SK-N-MC (cell line): ENCODE results near the gene FOXA1.

Experiments
- DNase-seq: peaks from one replicate; pipeline ENCODE4 v3.0.0-alpha.2; 2011; ENCODE audit warnings: low read depth, low spot score
- H3K27ac ChIP-seq: fragments of 200-600 bp; sonication (generic); 2 replicates; pipeline ENCODE4 v1.5.1; 2016; ENCODE audit warnings: mixed run types
- H3K36me3 ChIP-seq: fragments of 200-600 bp; sonication (generic); 2 replicates; pipeline ENCODE4 v1.6.1; 2017; ENCODE audit warnings: antibody characterized with exemption, low read length, mixed read lengths; ENCODE audit not compliant: insufficient read depth
- H3K4me3 ChIP-seq: fragments of 200-600 bp; sonication (generic); 2 replicates; pipeline ENCODE4 v1.5.1; 2016
- H3K9ac ChIP-seq: fragments of 200-600 bp; sonication (generic); 2 replicates; pipeline ENCODE4 v1.8.0; 2017; ENCODE audit warnings: mixed run types, mixed read lengths; ENCODE audit not compliant: insufficient read length
- H3K9me3 ChIP-seq: fragments of 200-600 bp; sonication (generic); 2 replicates; pipeline ENCODE4 v1.6.1; 2017; ENCODE audit warnings: low read depth, mild to moderate bottlenecking, antibody characterized with exemption, low read length, moderate library complexity, mixed read lengths
- EZH2 ChIP-seq: fragments of 200-600 bp; sonication (generic); IDR thresholded peaks from one replicate; pipeline ENCODE4 v1.6.1; 2017; ENCODE audit warnings: antibody characterized with exemption
- FOXP2 ChIP-seq: optimal IDR thresholded peaks from 2 replicates; pipeline ENCODE3; 2011; ENCODE audit warnings: mild to moderate bottlenecking, moderate library complexity; ENCODE audit not compliant: insufficient read depth; ENCODE audit errors: extremely low read length, control extremely low read depth
- POLR2AphosphoS5 ChIP-seq: IDR thresholded peaks from 2 replicates; pipeline ENCODE4 v1.6.1; 2012; ENCODE audit warnings: mild to moderate bottlenecking, low read depth, low read length, borderline replicate concordance

Gene FOXA1

DNA sequence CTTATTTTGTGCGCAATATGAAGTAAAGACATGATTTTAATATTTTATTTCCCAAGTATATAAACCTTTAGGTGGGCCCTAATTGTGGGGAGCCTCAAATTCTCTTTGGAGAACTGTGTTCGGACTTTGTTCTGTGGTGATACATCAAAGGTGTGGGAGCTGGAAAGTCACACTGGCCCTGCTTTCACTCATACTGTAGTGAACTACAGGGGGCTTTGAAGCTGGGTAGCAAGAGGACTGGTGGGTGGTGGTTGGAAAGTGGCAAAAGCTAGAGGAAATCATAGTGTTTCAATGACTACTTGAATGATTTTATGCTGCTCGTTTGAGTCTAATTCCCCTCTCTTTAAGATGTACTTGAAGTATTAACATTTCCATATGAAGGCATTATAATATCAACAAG is 13.6 kb upstream of the FOXA1 start:
- Histone ChIP-seq H3K4me3 (no peak overlapping the region), H3K9me3 (no peaks in the 10 kb centered on the region), H3K36me3 (no peaks in the 10 kb centered on the region), H3K27ac (no peak overlapping the region), H3K9ac (no peak overlapping the region)
- no peak for TF ChIP-seq EZH2
- TF ChIP-seq POLR2AphosphoS5 = no peak
- TF ChIP-seq FOXP2 = no peak
- DNase-seq = no peak

DNA sequence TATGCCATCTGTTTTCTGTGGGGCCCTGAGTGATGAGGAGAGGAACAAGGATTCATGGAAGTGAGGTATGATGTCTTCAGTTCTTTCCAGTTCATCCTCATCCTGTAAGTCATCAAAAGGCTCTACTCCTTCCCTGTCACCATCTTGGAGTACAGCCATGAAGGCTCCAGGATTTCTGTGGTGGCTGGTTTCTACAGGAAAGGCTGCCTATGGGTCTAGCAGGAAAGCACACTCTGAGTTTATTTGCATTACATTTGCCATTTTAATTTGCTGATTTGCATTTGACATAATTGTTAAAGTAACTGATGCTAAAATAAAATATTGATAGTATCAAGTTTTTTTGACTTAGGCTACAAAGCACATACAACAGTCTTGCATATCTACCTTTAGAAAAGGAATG is 11.6 kb upstream of the FOXA1 start:
- Histone ChIP-seq H3K9ac (no peak overlapping the region), H3K36me3 (no peaks in the 10 kb centered on the region), H3K9me3 (no peaks in the 10 kb centered on the region), H3K4me3 (no peak overlapping the region), H3K27ac (no peak overlapping the region)
- no peak for DNase-seq
- TF ChIP-seq POLR2AphosphoS5 (no peak), FOXP2 (no peak)

DNA sequence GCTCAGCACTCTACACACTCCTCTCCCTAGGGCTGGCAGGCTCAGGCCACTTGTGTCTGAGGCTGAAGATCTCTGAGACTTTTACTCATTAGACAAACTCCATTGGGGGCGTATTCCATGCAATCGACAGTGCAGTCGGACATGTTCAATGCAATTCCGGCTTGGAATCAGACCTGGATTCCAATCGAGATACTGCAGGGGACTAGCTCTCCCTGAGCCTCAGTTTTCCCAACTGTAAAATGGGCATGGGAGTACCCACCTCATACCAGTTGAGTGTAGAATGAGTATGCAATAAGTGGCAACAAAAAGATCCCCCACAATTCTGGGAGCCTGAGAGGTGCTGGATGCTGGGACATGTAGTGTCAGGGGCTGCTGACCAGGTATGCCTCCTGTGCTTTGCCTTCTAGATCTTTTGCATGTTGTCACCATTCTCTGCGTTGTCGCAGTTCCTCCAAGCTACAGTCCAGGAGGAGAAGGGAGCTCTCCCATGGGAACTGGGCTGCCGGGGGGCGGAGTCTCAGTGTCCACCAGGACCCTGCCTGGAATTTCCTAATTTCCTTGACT is 8.7 kb upstream of the FOXA1 start:
- TF ChIP-seq POLR2AphosphoS5 (no peak), FOXP2 (no peak), EZH2 (no peak)
- Histone ChIP-seq H3K27ac (no peak overlapping the region), H3K4me3 (no peak overlapping the region), H3K9me3 (no peaks in the 10 kb centered on the region), H3K36me3 (no peaks in the 10 kb centered on the region), H3K9ac (no peak overlapping the region)
- no peak for DNase-seq

DNA sequence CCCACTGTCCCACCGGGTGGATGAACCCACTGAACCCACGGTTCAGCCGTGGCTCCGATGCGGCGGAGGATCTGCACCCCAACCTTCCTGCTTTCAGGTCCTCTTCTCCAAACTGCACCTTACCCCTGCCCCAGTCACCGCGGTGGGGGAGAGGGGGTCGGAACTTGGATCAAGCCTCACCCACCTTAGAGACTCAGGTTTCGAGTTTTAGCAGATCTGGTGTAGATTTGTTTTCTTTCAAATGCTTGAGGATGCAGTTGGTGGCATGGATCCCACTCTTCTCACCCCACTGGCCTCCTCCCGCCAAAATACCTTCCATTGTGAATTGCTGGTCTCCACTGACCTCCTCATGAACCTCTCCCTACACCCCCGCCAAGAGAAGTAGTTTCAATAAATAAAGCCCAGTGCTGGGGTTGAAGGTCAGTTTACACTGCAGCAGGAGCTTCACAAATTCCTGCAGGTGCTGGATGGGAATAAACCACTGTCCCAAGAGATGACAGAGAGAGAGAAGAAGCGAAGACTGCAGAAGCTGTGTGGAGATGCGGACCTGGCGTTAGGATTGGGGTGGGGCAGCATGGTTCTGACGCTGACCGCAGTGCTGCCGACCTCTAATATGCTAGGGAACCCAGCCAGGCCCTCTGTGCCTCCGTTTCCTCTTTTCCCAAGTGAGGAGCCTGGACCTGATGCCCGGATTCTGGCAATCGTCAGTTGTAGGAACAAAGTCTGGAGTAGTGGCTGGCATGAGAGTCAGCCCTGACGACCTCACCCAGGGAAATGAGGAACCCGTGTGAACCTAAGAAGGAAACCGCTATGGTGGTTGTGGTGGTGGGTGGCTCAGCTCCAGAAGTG is 7.8 kb upstream of the FOXA1 start:
- no peak for DNase-seq

DNA sequence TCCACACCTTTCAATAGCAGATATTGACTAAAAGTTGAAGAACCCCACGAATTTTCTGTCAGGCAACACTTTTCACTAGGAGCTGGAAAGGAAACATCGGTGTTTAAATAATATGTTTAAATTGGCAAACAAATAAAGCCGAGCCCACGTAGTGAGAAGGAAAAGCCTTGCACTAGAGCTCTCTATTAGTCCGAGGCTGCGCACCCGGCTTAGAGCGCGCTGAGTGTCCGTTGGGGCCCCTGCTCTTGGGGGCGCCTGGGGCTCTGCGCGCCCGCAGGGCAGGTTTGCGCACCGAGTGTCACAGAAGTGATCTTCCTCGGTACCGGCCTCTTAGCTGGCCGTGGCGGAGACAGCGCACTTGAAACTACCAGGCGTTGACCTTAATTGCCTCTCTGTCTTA is 6.8 kb upstream of the FOXA1 start:
- Histone ChIP-seq H3K27ac (no peak overlapping the region), H3K36me3 (no peaks in the 10 kb centered on the region), H3K4me3 (no peak overlapping the region), H3K9me3 (no peaks in the 10 kb centered on the region), H3K9ac (no peak overlapping the region)
- DNase-seq = no peak
- TF ChIP-seq EZH2 (no peak), POLR2AphosphoS5 (no peak), FOXP2 (no peak)

More for the DNA sequence above, 7.8 kb upstream of the FOXA1 start:
- TF ChIP-seq FOXP2 (no peak), EZH2 (no peak), POLR2AphosphoS5 (no peak)
- no peak overlapping the region for H3K4me3 ChIP-seq
- H3K9ac ChIP-seq = no peak overlapping the region
- no peak overlapping the region for H3K27ac ChIP-seq
- no peaks in the 10 kb centered on the region for H3K9me3 ChIP-seq
- H3K36me3 ChIP-seq = no peaks in the 10 kb centered on the region

DNA sequence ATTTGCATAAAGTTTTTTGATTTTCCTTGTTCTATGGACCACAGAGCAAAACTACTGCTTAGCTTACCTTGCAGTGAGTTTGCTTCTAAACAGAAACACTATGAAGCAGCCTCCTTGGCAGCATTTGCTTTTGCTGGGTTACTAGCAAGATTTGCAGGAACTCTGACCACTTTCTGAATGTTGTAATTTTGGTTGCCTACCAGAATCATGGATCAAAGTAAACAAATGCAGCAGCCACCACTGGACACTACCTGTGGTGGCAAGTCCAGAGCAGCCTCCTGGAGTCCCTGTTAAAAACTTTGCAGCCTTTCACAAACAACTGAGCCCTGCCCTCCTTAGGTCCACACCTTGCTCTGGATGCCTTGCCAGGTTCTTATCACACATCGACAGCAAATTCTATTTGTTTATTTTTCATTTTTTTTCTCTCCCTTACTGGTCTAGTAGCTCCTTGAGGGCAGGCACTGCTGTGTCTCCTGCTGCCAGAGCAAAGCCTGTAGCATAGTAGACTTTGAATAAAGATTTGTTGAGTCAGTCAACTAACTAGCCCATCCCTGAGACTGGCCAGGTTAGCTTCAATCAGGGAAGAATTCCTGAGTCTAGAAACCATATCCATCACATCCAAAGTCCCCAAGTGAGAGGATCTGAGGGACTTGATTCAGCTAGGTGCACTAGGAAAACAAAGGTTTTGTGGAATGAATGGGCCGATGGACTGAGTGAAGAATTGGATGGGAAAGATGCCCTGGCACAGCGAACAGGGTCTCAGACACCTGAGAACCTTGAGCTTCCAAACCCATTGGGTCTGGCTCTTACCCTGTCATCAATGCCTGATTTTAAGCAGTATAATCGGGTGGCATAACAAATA is 6.1 kb upstream of the FOXA1 start:
- Histone ChIP-seq H3K36me3 (no peaks in the 10 kb centered on the region), H3K9ac (no peak overlapping the region), H3K9me3 (no peaks in the 10 kb centered on the region), H3K27ac (no peak overlapping the region), H3K4me3 (no peak overlapping the region; the same call in 1 of the 2 replicates)
- TF ChIP-seq FOXP2 (no peak), POLR2AphosphoS5 (no peak), EZH2 (no peak)
- no peak for DNase-seq

DNA sequence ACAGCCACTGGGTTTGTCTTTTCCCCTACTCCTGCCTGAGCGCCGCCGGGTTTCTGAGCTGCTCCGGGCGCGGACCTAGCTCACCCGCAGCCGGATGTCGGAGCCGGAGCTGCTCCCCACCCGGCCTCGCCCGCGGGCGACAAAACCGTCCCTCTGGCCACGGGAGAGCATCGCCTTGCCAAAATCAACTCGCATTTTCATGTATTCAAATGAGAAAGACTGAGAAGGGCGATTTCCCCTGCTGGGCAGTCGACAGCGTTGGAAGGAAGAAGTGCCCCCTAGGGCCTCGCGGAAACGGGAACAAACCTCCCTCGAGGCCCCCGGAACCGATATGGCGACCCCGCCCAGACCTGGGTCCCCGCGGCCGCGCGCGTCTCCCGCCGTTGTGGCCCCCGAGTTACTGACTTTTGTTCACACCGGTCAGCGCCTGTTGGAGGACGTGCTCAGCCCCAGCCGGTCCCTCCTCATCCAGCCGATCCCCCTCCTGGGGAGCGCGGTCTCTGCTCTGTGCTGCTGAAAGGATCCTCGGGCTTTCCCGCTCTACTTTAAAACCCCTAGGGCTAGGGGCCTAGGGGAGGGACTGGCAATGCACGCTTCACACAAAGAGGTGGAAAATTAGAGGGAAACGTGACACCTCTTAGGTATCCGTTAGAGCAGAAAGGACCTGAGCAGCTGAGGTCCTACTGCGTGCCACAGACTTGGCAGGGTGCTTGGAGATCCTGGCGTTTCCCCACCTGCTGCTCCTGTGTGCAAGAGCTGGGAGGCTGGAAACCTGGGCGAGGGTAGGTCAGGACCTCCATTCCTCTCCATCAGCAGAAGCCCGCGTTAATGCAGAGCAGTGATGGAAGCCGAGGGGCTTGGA is 4.7 kb upstream of the FOXA1 start:
- Histone ChIP-seq H3K27ac (no peak overlapping the region), H3K4me3 (peak overlapping the region; percentile 61), H3K9ac (no peak overlapping the region), H3K36me3 (no peaks in the 10 kb centered on the region), H3K9me3 (no peaks in the 10 kb centered on the region)
- no peak for DNase-seq
- no peak for TF ChIP-seq EZH2
- TF ChIP-seq FOXP2 = no peak
- no peak for TF ChIP-seq POLR2AphosphoS5
